NCI-H524 (cell line): ENCODE data around the gene TPD52L1.

ENCODE experiments used
- DNase-seq, 2 experiments: peaks; one replicate each; lab custom pipeline; 2025; lab: John Stamatoyannopoulos, UW

The TPD52L1 gene

DNA sequence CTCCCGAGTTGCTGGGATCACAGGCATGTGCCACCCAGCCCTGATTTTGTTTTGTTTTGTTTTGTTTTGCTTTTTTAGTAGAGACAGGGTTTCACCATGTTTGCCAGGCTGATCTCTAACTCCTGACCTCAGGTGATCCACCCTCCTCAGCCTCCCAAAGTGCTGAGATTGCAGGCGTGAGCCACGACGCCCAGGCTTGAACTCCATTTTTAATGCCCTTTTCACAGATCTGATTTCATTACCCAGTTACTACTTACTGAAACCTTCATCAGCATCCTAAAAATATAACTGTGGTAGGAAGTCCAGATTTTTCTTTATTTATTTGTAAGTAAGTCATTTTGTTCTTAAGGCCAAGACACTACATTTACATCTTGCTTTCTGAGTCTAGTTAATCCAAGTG lies 84.2 kb downstream of the TPD52L1 start:
- no peak for DNase-seq

DNA sequence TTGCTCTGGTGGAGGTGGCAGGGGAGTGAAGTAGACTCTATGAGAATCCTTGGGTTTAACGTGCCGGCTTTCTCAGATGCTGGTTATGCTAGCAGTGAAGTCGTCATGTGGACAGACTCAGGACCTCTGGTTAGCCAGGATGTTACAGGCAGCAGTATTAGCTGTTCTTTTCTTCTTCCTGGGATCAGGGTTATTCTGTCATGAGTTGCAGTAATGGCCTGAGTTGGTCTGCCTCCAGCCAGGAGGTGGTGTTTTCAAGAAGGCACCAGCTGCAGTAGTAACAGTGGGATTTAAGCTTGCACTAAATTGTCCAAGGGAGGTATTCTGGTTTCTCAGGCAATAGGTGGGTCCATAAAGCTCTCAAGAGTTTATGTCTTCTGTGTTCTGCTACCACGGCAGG lies 91.5 kb downstream of the TPD52L1 start:
- DNase-seq, result no peak

DNA sequence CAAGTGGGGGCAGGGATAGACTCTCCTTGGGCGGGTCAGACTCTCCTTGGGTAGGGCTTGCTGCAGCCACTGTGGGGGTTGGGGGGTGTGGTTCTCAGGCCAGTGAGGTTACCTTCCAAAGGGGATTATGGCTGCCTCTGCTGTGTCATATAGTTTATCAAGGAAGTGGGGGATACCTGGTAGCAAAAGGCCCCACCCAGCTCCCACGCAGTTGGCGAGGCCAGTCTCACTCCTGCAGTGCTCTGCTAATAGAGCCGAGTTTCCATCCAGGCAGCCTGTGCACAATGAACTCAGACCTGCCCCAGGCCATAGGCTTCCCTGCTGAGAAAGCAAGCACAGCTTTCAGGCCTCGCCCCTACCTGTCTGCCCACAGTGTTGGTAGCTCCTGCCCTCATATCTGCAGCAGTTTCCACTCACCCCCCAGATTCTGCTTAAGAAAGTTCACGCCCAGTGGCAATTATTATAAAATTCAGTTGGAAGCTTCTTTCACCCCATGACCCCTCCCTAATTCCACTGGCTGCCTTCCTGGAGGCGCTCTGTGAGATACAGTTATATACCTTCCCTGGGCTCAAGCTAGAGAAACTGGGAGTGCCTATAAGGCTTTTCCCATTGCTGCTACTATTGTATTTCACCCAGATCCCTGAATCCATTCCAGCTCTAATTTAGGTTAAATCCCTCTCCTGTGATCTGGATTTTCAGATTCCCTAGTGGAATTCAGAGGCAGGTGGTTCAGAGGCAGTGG lies 92.1 kb downstream of the TPD52L1 start:
- DNase-seq, result no peak

DNA sequence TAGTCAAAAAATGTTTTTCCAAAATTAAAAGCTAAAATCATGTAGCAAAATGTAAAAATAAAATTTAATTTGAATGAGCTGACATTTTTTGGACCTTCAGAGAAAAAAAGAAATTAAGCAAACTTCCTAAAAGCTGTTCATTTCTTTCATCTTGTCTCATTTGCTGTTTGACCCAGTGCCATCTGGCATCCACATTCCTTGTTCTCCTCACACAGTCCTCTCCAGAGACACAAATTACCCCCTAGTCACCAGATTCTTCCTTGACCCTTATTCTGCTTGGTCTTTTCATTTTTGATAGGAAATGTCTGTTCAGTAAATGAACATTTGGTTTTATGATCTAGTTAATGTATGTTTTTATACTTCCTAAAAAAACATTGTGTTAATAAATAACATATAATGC lies 93.0 kb downstream of the TPD52L1 start:
- no peak for DNase-seq

DNA sequence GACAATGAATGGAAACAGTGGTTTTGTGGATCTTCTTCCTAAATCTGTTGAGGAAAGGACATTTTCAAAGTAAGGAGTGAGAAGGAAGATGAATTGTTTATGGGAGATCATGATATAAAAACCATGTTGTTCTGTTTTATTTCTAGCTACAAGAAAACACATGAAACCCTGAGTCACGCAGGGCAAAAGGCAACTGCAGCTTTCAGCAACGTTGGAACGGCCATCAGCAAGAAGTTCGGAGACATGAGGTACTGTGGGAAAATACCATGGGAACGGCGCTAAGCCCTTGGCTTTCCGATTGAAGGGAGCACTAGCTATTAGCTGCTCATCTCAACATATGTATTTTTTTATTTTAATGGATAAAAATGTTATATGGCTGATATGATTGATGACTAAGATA lies 94.6 kb downstream of the TPD52L1 start:
- DNase-seq, result no peak

DNA sequence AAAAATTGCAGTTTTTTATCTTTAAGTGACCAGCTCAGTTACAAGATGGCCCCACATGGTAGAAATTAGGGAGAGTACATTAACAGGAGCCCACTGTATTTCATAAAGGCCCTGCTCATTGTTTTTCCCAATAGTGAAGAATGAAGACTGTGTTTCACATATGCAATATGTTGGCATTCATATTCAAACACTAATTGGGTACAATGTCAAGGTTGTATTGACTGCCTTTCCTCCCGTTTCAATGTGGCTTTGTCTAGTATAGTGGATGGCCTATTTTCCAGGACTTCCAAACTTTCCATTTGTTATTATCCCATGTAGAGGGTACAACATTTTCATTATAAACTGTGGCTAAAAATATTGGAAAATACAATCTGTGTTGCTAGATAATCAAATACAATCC lies 96.9 kb downstream of the TPD52L1 start:
- DNase-seq, result no peak

DNA sequence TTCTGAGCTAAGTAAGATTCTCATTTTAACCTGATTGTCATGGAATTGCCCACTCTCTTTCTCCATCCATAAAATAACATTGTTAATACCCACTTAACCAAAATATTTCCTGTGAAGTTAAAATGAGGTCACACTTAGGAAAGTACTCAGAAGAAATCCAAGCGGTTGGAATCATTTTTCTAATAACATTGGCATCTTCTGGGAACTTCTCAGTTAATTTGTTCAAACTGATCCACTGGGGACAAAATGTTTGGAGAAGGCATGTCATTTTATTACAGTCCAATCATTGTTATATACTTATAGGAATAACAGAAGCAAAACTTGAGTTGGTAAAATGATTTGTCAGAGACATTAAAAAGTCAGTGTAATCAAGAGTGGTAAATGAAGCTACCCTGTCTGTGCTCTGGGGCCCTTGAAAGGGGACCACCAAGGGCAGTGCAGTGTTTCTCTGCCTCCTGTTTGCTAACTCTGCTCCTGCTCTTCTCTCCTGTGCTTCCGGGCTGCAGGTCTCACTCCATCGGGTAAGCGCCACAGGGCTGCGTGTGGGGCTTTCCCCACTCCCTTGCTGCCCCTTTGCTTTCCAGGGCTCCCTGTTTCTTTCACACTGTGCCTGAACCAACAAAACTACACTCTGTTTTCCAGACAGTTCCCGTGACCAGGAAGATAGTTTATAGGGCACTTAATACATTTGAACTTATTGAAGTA lies 98.1 kb downstream of the TPD52L1 start:
- no peak for DNase-seq

DNA sequence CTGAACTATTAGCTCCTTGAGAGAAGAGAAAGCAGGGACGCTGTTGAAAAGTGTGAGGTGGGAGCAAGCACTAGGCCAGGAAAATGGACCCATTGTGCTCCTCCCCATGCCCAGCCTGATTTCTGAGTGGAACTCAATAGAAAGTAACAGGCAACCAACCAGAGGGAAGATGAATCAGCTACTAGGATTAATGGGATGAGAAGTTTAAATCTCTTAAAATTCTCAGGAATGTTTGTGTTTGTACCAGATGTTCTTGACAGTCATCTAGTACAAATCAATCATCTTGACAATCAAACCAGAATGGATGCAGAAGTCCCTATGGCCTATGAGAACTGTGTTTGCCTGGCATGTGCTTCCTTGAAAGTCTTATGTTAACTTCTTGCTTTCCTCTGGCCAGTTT lies 99.3 kb downstream of the TPD52L1 start:
- no peak for DNase-seq

DNA sequence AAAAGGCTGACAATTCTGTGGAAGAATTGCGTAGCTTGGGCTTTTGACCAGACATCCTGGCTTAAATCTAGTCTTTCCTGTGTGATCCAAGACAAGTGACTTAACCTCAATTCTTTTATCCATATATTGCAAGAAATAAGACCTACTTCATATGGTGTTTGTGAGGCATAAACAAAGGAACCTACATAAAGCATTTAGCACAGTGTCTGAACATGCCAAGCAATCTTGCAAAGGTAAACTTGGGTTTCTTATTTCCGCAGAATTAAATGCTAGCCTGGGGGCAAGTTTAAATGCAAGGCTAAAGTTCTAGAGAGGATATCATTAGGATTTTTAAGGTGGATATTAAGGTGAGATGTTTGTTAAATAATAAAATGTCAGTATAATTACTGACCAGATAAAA lies 100.3 kb downstream of the TPD52L1 start:
- DNase-seq, result no peak

DNA sequence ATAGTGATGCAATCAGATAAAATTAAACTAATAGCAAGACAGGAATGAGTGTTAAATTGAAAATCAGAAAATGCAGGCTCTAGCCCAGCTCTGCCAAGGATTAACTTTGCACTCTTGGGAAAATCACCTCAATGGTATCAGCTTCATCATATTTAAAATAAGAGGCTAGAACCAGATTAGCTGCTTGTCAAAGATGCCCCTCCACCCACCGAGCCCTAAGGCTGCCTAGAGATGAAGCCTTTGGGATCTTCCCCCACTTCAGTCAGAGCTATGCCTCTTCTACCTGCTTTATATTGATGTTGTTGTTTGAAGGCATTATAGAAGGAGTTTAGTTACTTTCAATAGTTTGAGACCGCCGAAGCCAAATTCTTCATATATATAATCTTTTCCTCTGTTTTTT lies 100.7 kb downstream of the TPD52L1 start:
- no peak for DNase-seq

DNA sequence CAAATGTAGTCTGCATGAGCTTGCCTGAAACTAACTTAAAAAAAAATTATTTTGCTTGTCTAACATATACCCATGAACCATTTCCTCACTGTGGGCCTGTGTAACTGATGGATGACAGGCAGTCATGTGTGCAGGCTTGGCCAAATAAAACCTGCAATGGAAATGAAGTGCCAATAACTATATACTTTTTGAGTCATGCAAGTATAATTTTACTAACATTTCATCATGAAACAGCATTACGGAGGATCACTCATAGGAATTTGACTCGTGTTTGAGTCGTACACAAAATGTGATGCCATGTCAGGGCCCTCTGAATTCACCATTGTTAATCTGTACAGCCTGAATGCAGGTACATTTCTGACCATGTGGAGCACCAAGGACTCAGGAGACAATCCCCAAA lies 101.6 kb downstream of the TPD52L1 start:
- no peak for DNase-seq

DNA sequence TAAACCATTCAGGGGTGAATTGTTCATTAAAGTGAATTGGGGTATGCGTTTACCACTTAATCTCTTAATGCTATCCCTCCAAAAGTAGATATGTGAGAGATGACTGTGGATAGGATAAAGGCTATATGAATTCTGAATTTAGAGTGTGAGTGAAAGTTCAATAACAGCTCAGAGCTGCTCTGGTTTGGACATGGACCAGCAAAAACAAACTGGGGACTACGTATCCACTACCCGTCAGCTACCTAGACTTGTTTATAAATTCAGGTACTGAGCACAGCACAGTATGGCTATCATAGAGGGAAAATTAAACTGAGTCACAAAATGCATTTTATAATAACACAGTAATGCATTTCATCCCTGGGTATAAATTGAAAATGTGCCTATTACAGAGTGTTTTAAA lies 103.8 kb downstream of the TPD52L1 start:
- DNase-seq, result no peak

DNA sequence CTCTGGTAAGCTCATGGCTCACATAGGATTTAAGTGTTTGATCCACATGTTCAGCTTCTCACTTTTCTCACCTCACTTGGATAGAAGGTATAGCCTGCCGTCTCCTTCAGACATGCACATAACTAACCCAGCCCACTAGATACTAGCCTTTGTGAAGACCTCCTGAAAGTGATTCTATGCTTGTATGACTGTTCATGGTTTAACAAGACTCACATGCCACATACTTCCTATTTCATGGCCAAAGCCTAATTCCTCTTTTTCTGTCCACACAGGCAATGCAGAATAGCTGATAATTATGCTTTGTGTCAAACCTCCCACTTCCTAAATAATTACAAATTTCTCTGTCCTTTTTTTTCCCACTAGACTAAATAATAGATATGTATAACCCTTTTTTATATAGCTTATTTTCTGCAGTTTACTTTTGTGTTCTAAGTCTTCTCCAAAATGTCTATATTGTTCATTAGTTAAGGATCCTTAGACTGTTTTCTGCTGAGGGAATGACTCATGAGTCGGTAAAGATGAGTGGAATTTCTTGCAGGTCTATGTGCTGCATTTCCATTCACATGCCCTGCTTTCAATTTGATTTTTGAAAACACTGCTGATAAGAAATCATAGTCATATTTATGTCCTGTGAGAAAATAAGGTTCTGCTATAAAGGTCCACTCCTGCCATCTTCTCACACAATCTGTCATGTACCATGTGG lies 105.2 kb downstream of the TPD52L1 start:
- no peak for DNase-seq

DNA sequence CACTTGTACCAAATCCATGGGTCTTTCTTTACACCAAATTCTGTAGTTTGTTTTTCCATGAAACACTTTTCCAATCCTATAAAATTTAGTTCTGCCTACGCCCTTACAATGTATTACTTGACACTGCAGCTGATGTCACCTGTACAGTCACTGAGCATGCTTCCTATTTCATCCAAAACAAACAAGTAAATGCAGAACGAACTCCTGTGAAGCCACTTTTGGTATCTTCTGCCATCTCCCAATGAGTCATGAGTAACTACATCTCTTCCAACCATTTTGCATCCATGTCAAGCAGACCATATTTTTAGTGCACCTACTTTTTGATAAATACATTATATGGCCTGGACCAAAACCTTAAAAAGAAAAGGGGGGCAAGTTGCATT lies 105.8 kb downstream of the TPD52L1 start:
- no peak for DNase-seq

DNA sequence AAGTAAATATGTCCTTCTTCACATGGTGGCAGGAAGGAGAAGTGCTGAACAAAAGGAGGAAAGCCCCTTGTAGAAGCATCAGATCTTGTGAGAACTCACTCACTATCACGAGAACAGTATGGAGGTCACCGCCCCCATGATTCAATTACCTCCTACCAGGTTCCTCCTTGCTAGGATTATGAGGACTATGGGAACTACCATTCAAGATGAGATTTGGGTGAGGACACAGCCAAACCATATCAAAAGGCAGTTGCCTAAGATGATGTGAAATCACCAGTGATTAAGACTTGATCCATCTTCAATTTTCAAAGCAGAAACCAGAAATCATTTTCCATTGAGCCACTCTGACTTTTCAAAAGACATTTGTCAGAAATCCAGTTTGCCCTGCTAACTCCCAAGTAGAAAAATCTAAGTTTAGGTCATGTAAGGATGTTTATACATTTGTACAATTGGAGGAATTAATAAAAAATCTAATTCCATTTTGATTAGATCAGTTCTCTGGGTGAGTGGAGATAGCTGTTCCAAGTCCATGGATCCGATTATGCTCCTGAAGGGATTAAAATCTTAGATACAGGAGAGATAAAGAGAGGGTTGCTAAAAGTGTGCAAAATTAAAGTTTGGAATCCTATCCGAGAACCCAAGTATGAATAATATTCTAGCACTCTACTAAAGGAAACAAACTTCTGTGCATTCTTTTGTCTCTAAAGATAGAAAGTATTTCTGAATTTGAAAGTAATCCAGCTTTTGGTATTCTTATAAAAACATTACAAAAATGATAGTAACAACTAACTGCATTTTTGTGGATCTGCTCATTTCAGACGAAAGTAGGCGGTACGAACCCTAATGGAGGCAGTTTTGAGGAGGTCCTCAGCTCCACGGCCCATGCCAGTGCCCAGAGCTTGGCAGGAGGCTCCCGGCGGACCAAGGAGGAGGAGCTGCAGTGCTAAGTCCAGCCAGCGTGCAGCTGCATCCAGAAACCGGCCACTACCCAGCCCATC lies 108.7 kb downstream of the TPD52L1 start:
- DNase-seq, result no peak

DNA sequence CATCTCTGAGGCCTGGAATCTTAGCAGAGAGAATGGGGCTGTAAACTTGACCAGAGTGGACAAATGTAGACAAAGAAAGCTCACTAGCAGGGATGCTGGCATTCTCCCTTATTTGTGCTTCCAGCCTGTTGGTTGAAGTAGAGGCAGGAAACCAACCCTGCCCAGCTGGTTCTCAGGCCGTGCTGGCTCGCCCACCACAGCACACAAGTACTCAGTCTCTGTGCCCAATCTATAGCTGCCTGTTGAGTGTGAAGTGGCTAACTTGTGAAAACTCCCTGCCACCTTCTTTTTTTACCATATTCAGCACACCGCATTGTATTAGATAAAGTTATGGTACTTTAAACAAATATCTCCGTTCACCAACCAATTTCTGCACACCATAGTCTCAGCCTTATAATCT lies 110.9 kb downstream of the TPD52L1 start:
- DNase-seq, result no peak

DNA sequence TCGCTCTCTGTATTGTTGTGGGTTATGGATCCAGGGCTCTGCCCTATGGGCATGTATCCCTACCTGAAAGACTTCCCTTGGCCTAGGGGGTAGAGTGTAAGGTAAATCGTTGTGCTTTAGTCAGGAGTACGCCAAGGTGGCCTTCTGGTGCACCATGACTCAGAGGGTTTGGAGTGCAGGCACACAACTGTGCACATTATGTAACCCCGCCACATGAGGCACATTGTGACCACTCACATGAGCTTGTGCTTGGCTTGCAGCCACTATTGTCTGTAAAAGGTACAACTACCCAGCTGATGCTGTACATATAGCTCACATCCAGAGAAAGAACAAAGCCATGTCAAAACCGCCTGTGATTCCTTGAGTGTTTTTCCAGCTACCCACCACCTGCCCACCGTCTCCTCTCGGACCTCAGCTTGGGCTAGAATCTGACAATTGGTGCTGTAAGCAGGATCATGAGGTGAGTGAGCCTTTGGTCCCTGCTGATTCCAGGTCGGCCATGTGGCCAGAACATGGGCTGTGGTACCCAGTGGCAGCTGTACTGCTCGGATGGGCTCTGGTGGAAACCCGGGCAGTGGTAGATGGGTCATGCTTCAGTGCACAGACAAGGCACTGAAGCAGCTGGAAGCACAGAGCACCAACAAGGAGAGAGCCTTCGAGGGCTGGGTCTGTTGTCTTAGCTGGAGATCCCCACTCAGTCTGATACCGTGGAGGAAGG lies 114.4 kb downstream of the TPD52L1 start:
- DNase-seq, result peak in 1 of 2 experiments; percentile 29

DNA sequence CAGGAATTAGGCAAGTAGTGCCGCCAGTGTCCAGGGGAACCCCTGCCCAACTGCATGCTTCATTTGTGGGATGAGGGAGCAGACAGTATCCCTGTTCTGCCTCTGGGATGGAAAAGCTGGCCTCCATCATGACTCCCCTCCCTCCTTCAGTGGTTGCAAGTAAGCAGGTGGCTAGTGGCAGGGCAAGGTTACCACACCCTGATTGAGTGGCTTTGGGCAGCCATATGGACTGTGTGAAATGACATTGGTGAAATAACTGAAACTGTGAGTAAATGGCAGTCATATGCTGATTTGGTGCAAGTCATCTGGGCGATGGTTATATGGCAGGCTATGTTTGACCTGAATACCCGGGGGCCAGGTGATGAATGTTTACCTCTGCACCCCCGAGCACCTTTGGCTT lies 115.2 kb downstream of the TPD52L1 start:
- peak in 1 of 2 experiments; percentile 15 for DNase-seq

DNA sequence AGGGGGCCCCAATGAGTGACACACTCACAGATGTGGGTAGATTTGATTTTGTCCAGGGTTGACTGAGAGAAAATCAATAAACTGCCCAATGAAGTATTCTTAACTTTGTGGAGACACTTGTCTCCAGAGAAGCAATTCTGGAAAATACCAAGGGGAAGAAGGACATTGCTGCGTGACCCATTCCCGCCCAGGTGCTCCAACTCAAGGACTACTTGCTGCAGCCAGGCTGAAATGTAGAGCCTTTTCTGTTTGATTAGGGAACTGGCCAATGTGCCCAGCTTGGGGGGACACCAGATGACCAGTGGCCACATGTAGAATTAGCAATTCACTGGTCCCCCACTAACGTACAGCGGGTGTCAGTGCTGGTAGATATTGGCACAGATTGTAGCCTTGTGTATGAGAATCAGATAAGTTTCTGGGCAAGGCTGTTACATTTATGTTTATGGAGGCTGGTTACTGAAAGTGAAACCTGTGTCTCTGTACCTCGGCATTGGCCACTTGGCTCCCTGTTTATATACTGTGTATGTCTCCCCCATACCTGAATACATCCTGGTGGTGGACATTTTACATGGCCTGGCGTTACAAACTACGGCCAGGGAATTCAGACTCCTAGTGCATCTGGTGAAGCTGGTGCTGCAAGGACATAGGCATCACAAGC lies 115.9 kb downstream of the TPD52L1 start:
- DNase-seq, result no peak

DNA sequence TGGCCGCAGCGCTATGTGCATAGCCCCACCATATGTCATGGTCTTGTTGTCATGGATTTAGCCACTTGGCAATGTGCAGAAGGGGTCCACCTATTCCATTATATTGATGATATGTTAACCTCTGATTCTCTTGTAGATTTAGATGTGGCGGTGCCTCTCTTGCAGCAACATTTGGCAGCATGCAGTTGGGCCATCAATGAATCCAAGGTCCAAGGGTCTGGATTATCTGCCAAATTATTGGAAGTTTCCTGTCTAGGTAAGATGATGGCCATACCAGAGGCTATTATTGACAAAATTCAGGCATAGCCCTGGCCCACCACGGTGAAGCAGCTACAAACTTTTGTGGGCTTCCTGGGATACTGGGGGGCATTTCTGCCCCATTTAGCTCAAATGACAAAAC lies 116.8 kb downstream of the TPD52L1 start:
- DNase-seq, result no peak
